ENCODE results near the gene PIK3R1.

DNA sequence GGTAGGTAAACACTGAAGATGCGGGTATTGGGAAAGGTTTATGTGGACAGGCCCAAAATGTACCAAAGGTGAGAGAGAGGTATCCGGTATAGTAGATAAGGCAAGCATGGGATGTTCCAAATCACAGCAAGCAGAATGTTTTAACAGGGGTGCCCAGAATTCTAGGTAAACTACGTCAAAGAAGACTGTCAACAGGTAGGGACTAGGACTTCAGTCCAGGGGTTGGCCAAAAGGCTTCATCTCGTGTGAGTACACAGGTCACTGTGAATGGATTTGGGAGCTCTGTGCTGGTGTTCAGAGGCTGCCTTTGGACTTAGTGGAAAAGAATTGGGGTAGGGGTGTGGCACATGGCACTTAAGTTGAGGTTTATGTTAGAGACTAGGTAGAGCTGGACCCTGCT, 66.4 kb downstream of the PIK3R1 start:
- TF ChIP-seq POLR2AphosphoS5 (IDR thresholded peaks at IDR 0.05) = no peak
- TF ChIP-seq, protein P1, sequence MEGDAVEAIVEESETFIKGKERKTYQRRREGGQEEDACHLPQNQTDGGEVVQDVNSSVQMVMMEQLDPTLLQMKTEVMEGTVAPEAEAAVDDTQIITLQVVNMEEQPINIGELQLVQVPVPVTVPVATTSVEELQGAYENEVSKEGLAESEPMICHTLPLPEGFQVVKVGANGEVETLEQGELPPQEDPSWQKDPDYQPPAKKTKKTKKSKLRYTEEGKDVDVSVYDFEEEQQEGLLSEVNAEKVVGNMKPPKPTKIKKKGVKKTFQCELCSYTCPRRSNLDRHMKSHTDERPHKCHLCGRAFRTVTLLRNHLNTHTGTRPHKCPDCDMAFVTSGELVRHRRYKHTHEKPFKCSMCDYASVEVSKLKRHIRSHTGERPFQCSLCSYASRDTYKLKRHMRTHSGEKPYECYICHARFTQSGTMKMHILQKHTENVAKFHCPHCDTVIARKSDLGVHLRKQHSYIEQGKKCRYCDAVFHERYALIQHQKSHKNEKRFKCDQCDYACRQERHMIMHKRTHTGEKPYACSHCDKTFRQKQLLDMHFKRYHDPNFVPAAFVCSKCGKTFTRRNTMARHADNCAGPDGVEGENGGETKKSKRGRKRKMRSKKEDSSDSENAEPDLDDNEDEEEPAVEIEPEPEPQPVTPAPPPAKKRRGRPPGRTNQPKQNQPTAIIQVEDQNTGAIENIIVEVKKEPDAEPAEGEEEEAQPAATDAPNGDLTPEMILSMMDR (IDR thresholded peaks at IDR 0.05) = no peak
